Measurements from ENCODE around the gene DLL1.

- TF ChIP-seq CTCF (IDR thresholded peaks at IDR 0.05): no peak
- TF ChIP-seq POLR2A (IDR thresholded peaks at IDR 0.05): no peak
Measured at GRCh38 chr6:170286246-170286933, 4.5 kb downstream of the DLL1 start.
